Progenitor cell of endocrine pancreas (in vitro differentiated cells): ENCODE data around the gene TCF12. TPM values are rescaled to one million over a fixed set of nuclear protein-coding genes. Genes with fewer than 3 reads are reported as not detected.

Experiments
- DNase-seq: peaks from one replicate; pipeline ENCODE4 v3.0.0; 2021; ENCODE audit warnings: low spot score; ENCODE audit not compliant: unreplicated experiment
- H3K27ac Mint-ChIP-seq: 2 replicates; pipeline ENCODE4 v1.8.0; 2021; ENCODE audit warnings: mild to moderate bottlenecking, moderate library complexity, mixed read lengths
- H3K27me3 Mint-ChIP-seq: 2 replicates; pipeline ENCODE4 v1.8.0; 2021; ENCODE audit warnings: mixed read lengths
- H3K36me3 Mint-ChIP-seq: 2 replicates; pipeline ENCODE4 v1.8.0; 2022; ENCODE audit warnings: mixed read lengths; ENCODE audit not compliant: insufficient read depth
- H3K4me1 Mint-ChIP-seq: 2 replicates; pipeline ENCODE4 v1.8.0; 2021; ENCODE audit warnings: low read depth, mixed read lengths
- H3K4me3 Mint-ChIP-seq: 2 replicates; pipeline ENCODE4 v1.8.0; 2021; ENCODE audit warnings: low read depth, mild to moderate bottlenecking, moderate library complexity, mixed read lengths
- H3K9me3 Mint-ChIP-seq: 2 replicates; pipeline ENCODE4 v1.8.0; 2021; ENCODE audit warnings: low read depth, mixed read lengths
- CTCF ChIP-seq: fragments of 200-600 bp; sonication (generic); IDR thresholded peaks from one replicate; pipeline ENCODE4 v1.5.0; 2021; ENCODE audit warnings: antibody characterized with exemption, mild to moderate bottlenecking; ENCODE audit not compliant: unreplicated experiment
- total RNA-seq: library from RNA; stranded (reverse); gene quantifications from 2 replicates; pipeline ENCODE4 v1.2.1, GENCODE V29; 2021

The TCF12 gene
- total RNA-seq, 1 donor from 2014 or later: 164 TPM

GRCh38 chr15:57312318-57313133 is 394.1 kb downstream of the TCF12 start:
- H3K27me3 Mint-ChIP-seq: no peaks in the 10 kb centered on the region
- H3K36me3 Mint-ChIP-seq: no peaks in the 10 kb centered on the region
- H3K9me3 Mint-ChIP-seq: no peaks in the 10 kb centered on the region
- peaks cover 11% of the 10 kb centered on the region for H3K4me1 Mint-ChIP-seq
- H3K27ac Mint-ChIP-seq: no peak overlapping the region
- H3K4me3 Mint-ChIP-seq: no peak overlapping the region
- no peak for DNase-seq
- TF ChIP-seq CTCF: no peak

- H3K4me3 Mint-ChIP-seq: no peak overlapping the region
- no peak overlapping the region for H3K27ac Mint-ChIP-seq
- H3K9me3 Mint-ChIP-seq: no peaks in the 10 kb centered on the region
- no peak for DNase-seq
- no peaks in the 10 kb centered on the region for H3K27me3 Mint-ChIP-seq
- H3K36me3 Mint-ChIP-seq: no peaks in the 10 kb centered on the region
- TF ChIP-seq CTCF: no peak
- H3K4me1 Mint-ChIP-seq: peaks cover 11% of the 10 kb centered on the region
Measured at GRCh38 chr15:57313134-57313483, 394.7 kb downstream of the TCF12 start.

- H3K27me3 Mint-ChIP-seq: no peaks in the 10 kb centered on the region
- no peaks in the 10 kb centered on the region for H3K36me3 Mint-ChIP-seq
- H3K9me3 Mint-ChIP-seq: no peaks in the 10 kb centered on the region
- no peak overlapping the region for H3K27ac Mint-ChIP-seq
- no peak for TF ChIP-seq CTCF
- H3K4me1 Mint-ChIP-seq: peaks cover 11% of the 10 kb centered on the region
- DNase-seq: no peak
- no peak overlapping the region for H3K4me3 Mint-ChIP-seq
Measured at GRCh38 chr15:57314221-57314620, 395.8 kb downstream of the TCF12 start.

- Mint-ChIP-seq H3K4me3 (no peak overlapping the region), H3K36me3 (no peaks in the 10 kb centered on the region), H3K4me1 (peaks cover 14% of the 10 kb centered on the region), H3K27ac (no peak overlapping the region), H3K9me3 (no peaks in the 10 kb centered on the region), H3K27me3 (no peaks in the 10 kb centered on the region)
- DNase-seq: no peak
- TF ChIP-seq CTCF: no peak
Measured at GRCh38 chr15:57316451-57316850, 398.0 kb downstream of the TCF12 start.

GRCh38 chr15:57319226-57319918 is 400.9 kb downstream of the TCF12 start:
- no peaks in the 10 kb centered on the region for H3K27me3 Mint-ChIP-seq
- no peaks in the 10 kb centered on the region for H3K9me3 Mint-ChIP-seq
- no peak overlapping the region for H3K4me3 Mint-ChIP-seq
- DNase-seq: no peak
- H3K27ac Mint-ChIP-seq: no peak overlapping the region
- no peak for TF ChIP-seq CTCF
- peaks cover 12% of the 10 kb centered on the region for H3K4me1 Mint-ChIP-seq
- no peaks in the 10 kb centered on the region for H3K36me3 Mint-ChIP-seq
